H1 (cell line): Measurements from ENCODE around the gene DAG1. TPM values are rescaled to one million over a fixed set of nuclear protein-coding genes. Genes with fewer than 3 reads are reported as not detected.

Experiments
- BRCA1 ChIP-seq: IDR thresholded peaks from 2 replicates; pipeline ENCODE4 v1.6.1; 2012; ENCODE audit warnings: low read depth, low read length, improper control_type of control experiment
- RFX5 ChIP-seq: IDR thresholded peaks from 2 replicates; pipeline ENCODE4 v1.6.1; 2011; ENCODE audit warnings: low read depth, low read length, improper control_type of control experiment, borderline replicate concordance
- SP2 ChIP-seq: IDR thresholded peaks from 2 replicates; pipeline ENCODE4 v1.6.1; 2012; ENCODE audit warnings: mild to moderate bottlenecking, low read length, inconsistent platforms
- TEAD4 ChIP-seq: IDR thresholded peaks from 2 replicates; pipeline ENCODE4 v1.6.1; 2012; ENCODE audit warnings: low read depth, low read length, inconsistent platforms, mixed read lengths
- polyA plus RNA-seq, 7 experiments: library from polyadenylated mRNA; depleted of rRNA in 3 of 7; stranded (reverse) in 5 of 7; unstranded in 2 of 7; fragments of >200 nt in 5 of 7; fragments of 200-250 nt in 2 of 7; gene quantifications; 1 replicate in 5 of 7; 2 replicates in 1 of 7; 4 replicates in 1 of 7; pipeline versions ENCODE4 v1.2.1 to v1.2.3, GENCODE V29; 2011 to 2013; ENCODE audit warnings: missing spikeins in 2 of 7, mixed read lengths in 2 of 7
- total RNA-seq: library from RNA; stranded (reverse); fragmentation: NEBNext Ultra II Directional; extraction: Animal tissue kit (Norgen Biotek cat#: 25700); gene quantifications from 2 replicates; pipeline ENCODE4 v1.2.1, GENCODE V29; 2021
- TF ChIP-seq, protein P1 (sequence below): IDR thresholded peaks from 2 replicates; pipeline ENCODE4 v1.6.1; 2012; ENCODE audit warnings: low read length, inconsistent platforms

DAG1 gene
- total and polyA plus RNA-seq, 2 of the 8 experiments (the other 6 are each of a cell fraction or from before 2014, with no cell fraction given), result 97.5 to 138 TPM

DNA sequence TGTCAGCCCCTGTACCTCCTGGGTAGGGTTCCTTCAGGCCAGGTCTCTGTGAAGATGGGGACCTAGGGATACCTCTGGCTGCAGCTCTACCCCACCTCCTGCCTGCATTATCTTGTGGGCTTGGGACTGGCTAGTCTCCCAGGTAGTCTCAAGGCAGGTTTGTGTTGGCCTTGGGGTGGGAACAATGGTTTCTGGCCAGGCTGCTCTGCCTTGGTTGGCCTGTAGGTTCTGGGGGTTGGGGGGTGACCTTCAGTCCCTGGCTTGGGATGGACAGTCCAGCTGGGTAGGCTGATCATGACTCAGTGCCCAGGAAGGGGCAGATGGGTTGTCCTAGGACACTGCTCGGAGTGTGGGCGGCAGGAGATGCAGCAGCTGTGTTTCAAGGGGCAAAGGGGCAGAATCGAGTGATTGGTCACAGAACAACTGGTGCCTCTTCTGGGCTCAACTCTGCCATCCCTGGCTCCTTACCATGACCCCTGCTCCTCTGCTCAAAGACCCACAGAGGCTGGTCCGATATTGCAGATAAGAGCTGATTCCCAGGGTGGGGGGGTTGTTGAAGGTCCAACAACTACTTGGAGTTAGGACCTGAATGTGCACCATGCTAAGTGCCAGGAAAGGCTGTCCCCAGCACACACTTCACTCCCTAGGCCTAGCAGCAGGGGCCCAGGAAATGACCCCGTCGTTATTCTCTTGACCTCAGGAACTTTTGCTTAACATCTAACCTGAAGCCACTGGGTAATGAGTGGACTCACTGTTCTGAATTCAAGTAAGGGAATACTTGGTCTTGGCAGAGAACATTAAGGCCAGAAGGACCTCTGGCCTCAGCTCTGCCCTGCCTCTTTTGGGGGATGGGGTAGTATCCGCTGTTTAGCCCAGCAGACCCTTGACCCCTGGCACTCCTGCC, 66.2 kb downstream of the DAG1 start (continued):
- TF ChIP-seq, protein P1, sequence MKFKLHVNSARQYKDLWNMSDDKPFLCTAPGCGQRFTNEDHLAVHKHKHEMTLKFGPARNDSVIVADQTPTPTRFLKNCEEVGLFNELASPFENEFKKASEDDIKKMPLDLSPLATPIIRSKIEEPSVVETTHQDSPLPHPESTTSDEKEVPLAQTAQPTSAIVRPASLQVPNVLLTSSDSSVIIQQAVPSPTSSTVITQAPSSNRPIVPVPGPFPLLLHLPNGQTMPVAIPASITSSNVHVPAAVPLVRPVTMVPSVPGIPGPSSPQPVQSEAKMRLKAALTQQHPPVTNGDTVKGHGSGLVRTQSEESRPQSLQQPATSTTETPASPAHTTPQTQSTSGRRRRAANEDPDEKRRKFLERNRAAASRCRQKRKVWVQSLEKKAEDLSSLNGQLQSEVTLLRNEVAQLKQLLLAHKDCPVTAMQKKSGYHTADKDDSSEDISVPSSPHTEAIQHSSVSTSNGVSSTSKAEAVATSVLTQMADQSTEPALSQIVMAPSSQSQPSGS, result no peak
- no peak for TF ChIP-seq SP2
- TF ChIP-seq TEAD4, result no peak
- TF ChIP-seq RFX5, result no peak
- no peak for TF ChIP-seq BRCA1
